Spleen (tissue), 7 donors: ENCODE measurements around the gene HOXA1.

ENCODE experiments used
- CTCF ChIP-seq, 11 experiments: fragments of 200-600 bp in 7 of 11; fragments of 450-650 bp in 4 of 11; sonication (generic) in 4 of 11; IDR thresholded peaks in 8 of 11; conservative IDR thresholded peaks in 3 of 11; 1 replicate in 7 of 11; 2 replicates in 4 of 11; pipeline versions ENCODE4 v1.4.0 to v1.8.0; 2016 to 2021; ENCODE audit warnings: antibody characterized with exemption in 11 of 11, inconsistent platforms in 4 of 11, mild to moderate bottlenecking in 1 of 11
- POLR2A ChIP-seq, 3 donors: fragments of 450-650 bp; IDR thresholded peaks; one replicate each; pipeline ENCODE4 v1.5.1; 2017; ENCODE audit warnings: antibody characterized with exemption in 3 of 3, mild to moderate bottlenecking in 1 of 3
- POLR2AphosphoS5 ChIP-seq, 3 donors: sonication (generic); formaldehyde crosslinking; IDR thresholded peaks; one replicate each; pipeline ENCODE4 v1.5.1; 2017; ENCODE audit warnings: antibody characterized with exemption in 3 of 3
- donor health status: DM: no; HTN: no; CAD: no; lungs with moderate emphysema.
- donor health status: DM: no; HTN: no; CAD: no.
- donor health status: DM: no; HTN: no; CAD: no.

- TF ChIP-seq CTCF (IDR thresholded peaks at IDR 0.05 in 8 of 11, conservative IDR thresholded peaks at IDR 0.05 in 3 of 11): peak in 4 of 11 experiments; percentile 9 to 33 (median 24)
- no peak for TF ChIP-seq POLR2A (IDR thresholded peaks at IDR 0.05)
- peak in 1 of 3 donors; percentile 56 for TF ChIP-seq POLR2AphosphoS5 (IDR thresholded peaks at IDR 0.05)
These were observed 46.3 kb upstream of the HOXA1 start for GRCh38 chr7:27141923-27142579.
